ENCODE results near the gene CAMK2B.

DNA sequence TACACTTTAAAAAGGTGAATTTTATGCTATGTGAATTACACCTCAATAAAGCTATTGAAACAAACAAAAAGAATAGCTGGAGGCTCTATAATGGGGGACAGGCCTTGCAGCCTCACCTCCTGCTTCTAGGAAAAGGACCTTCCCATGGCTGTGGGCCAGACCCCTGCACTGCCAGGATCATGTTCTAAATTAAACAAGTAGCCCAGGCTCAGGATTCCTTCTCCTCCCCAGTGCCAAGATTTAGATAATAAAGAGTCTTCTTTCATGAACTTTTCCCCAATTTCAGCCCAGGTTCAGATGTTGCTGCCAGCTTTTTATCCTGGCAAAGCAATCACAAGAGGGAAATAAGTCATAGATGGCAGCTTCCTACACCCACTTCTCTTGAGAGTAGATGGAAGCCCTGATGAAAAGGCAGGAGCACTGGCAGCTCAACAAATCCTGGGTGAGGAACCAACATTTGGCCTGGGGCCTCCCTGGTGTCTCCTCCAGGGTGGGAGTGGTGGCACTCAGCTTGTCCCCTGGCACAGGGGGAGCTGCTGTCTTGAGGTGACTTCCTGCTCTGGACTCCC is 22.2 kb upstream of the CAMK2B start:
- TF ChIP-seq, protein P1, sequence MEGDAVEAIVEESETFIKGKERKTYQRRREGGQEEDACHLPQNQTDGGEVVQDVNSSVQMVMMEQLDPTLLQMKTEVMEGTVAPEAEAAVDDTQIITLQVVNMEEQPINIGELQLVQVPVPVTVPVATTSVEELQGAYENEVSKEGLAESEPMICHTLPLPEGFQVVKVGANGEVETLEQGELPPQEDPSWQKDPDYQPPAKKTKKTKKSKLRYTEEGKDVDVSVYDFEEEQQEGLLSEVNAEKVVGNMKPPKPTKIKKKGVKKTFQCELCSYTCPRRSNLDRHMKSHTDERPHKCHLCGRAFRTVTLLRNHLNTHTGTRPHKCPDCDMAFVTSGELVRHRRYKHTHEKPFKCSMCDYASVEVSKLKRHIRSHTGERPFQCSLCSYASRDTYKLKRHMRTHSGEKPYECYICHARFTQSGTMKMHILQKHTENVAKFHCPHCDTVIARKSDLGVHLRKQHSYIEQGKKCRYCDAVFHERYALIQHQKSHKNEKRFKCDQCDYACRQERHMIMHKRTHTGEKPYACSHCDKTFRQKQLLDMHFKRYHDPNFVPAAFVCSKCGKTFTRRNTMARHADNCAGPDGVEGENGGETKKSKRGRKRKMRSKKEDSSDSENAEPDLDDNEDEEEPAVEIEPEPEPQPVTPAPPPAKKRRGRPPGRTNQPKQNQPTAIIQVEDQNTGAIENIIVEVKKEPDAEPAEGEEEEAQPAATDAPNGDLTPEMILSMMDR (IDR thresholded peaks at IDR 0.05; ENCODE audit: insufficient read depth, low read length, poor library complexity, severe bottlenecking), result no peak
- no peak for TF ChIP-seq EZH2phosphoT487 (conservative IDR thresholded peaks at IDR 0.05; ENCODE audit: low read length)
